ENCODE measurements around the gene CEP85L. TPM values are rescaled to one million over a fixed set of nuclear protein-coding genes. Genes with fewer than 3 reads are reported as not detected.

The CEP85L gene
- total RNA-seq, 3 donors from 2014 or later (not counting 1 experiment from before 2014, with no cell fraction given) = 75.0 to 85.2 (median 82.0) TPM

- Mint-ChIP-seq H3K4me3 (no peak overlapping the region), H3K27me3 (ENCODE audit: low read depth in 2 of 2) (no peaks in the 10 kb centered on the region), H3K9me3 (no peaks in the 10 kb centered on the region), H3K4me1 (peaks cover 38 to 60% of the 10 kb centered on the region in 2 donors), H3K27ac (no peak overlapping the region), H3K36me3 (no peaks in the 10 kb centered on the region)
- Histone ChIP-seq H3K4me3 (ENCODE audit: low read length) (no peak overlapping the region), H3K36me3 (ENCODE audit: control insufficient read depth, insufficient read depth, low read length) (no peaks in the 10 kb centered on the region), H3K9me3 (ENCODE audit: control insufficient read depth, insufficient read depth, low read length) (no peaks in the 10 kb centered on the region), H3K27me3 (ENCODE audit: control insufficient read depth, insufficient read depth, low read length) (no peaks in the 10 kb centered on the region), H3K27ac (ENCODE audit: low read length) (no peak overlapping the region), H3K4me1 (ENCODE audit: control insufficient read depth, insufficient read depth, low read length) (no peaks in the 10 kb centered on the region)
- intact Hi-C loops (cut with micrococcal nuclease) = no loop called here
- WGBS (ENCODE audit: insufficient coverage) = 97% methylated on average over 3 of the region's 5 CpGs
- ATAC-seq (no peak), DNase-seq (no peak)
- no peak for TF ChIP-seq CTCF (IDR thresholded peaks at IDR 0.05)
These were observed 62.8 kb downstream of the CEP85L start for GRCh38 chr6:118588626-118589025.

DNA sequence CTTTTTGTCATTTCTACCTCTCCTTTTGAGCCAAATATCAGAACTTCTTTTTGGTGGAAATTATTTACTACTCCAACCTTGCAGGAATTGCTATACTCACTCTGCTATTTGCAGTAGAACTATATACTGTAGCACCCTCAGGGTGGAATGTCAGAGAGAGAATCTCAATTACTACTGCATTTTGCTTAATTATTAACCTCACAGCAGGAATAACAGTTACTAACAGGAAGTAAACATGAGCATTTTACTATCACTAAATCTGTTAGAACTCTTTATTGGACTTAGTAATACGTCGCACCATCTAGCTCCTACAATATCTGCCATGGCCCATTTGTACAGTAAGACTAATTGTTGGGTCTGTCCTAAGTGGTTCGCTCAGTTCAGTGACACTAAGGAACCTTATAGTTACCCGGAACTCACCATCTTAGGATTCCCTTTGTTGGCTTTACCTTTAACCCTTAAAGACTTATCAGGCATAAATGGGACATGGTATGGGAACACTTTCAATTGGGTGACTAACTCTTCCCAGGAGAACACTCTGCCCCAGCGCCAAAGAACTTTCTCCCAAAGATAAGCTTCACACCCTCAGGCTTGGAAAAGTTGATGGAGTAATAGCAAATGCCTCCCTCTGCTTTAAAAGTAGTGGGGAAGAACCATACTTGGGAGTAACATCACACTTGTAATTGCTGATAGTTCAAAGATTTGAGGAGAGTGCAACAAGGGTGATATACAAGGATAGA lies 64.5 kb downstream of the CEP85L start:
- no peak overlapping the region for H3K4me3 Mint-ChIP-seq
- TF ChIP-seq CTCF (IDR thresholded peaks at IDR 0.05) = no peak
- Histone ChIP-seq H3K4me1 (ENCODE audit: control insufficient read depth, insufficient read depth, low read length) (no peaks in the 10 kb centered on the region), H3K36me3 (ENCODE audit: control insufficient read depth, insufficient read depth, low read length) (no peaks in the 10 kb centered on the region), H3K4me3 (ENCODE audit: low read length) (no peak overlapping the region), H3K27ac (ENCODE audit: low read length) (no peak overlapping the region), H3K9me3 (ENCODE audit: control insufficient read depth, insufficient read depth, low read length) (no peaks in the 10 kb centered on the region), H3K27me3 (ENCODE audit: control insufficient read depth, insufficient read depth, low read length) (no peaks in the 10 kb centered on the region)
- no peaks in the 10 kb centered on the region for H3K27me3 Mint-ChIP-seq (ENCODE audit: low read depth in 2 of 2)
- no peaks in the 10 kb centered on the region for H3K36me3 Mint-ChIP-seq
- ATAC-seq (no peak), DNase-seq (no peak)
- H3K27ac Mint-ChIP-seq = no peak overlapping the region
- no peaks in the 10 kb centered on the region for H3K9me3 Mint-ChIP-seq
- WGBS (ENCODE audit: insufficient coverage) = 97% methylated on average over 4 of the region's 5 CpGs
- intact Hi-C loops (cut with micrococcal nuclease) = no loop called here
- peaks cover 28 to 52% of the 10 kb centered on the region in 2 donors for H3K4me1 Mint-ChIP-seq

- ATAC-seq = no peak
- no peak for DNase-seq
- intact Hi-C loops (cut with micrococcal nuclease) = no loop called here
- peaks cover 8% of the 10 kb centered on the region for H3K36me3 Mint-ChIP-seq
- no peak overlapping the region for H3K27ac ChIP-seq (ENCODE audit: low read length)
- H3K27me3 ChIP-seq (ENCODE audit: control insufficient read depth, insufficient read depth, low read length) = no peaks in the 10 kb centered on the region
- peaks cover 4% of the 10 kb centered on the region for H3K9me3 ChIP-seq (ENCODE audit: control insufficient read depth, insufficient read depth, low read length)
- no peak overlapping the region for H3K4me3 ChIP-seq (ENCODE audit: low read length)
- no peaks in the 10 kb centered on the region for H3K9me3 Mint-ChIP-seq
- peaks cover 5% of the 10 kb centered on the region for H3K4me1 ChIP-seq (ENCODE audit: control insufficient read depth, insufficient read depth, low read length)
- TF ChIP-seq CTCF (IDR thresholded peaks at IDR 0.05) = no peak
- peak overlapping the region in 1 of 2 donors; percentile 9 for H3K27ac Mint-ChIP-seq
- no peak overlapping the region for H3K4me3 Mint-ChIP-seq
- H3K27me3 Mint-ChIP-seq (ENCODE audit: low read depth in 2 of 2) = no peaks in the 10 kb centered on the region
- no peaks in the 10 kb centered on the region for H3K36me3 ChIP-seq (ENCODE audit: control insufficient read depth, insufficient read depth, low read length)
- H3K4me1 Mint-ChIP-seq = peaks cover 26 to 48% of the 10 kb centered on the region in 2 donors
- WGBS (ENCODE audit: insufficient coverage) = 94% methylated on average over 5 of the region's 5 CpGs
These were observed 66.5 kb downstream of the CEP85L start for GRCh38 chr6:118584911-118585310.
